Islet of Langerhans (tissue), 1 donor: Measurements from ENCODE around the gene RPL36.

Experiments
- FAIRE-seq: peaks from one replicate; lab custom pipeline; 2011; peaks lifted over from hg19 to GRCh38; lab: Jason Lieb, UNC

The RPL36 gene

DNA sequence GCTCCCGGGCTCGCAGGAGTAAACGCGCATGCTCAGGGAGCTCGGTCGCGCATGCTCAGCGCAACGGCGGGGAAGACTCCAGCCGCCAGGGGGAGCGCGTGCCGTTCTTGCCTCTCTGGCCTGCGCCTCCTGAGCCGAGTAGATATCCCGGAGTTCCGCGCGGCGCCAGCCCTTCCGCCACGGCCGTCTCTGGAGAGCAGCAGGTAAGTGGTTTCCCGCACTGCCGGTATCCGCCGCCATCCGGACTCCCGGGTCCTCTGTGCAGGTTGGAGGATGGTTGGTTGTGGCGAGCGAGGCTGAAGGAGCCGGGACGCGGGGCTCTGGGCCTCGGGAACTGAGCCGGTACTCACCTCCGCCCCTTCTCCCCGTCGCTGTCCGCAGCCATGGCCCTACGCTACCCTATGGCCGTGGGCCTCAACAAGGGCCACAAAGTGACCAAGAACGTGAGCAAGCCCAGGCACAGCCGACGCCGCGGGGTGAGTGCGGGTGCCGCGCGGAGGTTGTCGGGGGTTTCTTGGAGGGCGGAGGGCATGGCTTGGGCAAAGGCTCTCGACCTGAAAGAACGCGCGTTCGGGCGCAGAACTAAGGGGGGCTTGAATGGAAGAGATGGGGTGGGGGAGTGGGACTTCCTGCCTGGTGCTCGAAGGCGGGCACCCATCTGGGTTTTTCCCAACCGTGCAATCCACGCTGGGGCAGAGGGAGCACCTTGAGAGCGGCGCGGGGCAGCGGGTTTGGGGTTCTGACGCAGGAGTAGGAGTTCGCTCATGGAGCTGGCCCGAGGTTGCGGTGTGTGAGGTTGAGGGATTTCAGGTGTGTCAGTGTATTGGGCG, at the start of gene RPL36:
RPL36 (plus strand) TSS at position 171 of the 830 bp plus-strand sequence; CDS start at position 384, 213 bp downstream.
- FAIRE-seq: peak; percentile 41

DNA sequence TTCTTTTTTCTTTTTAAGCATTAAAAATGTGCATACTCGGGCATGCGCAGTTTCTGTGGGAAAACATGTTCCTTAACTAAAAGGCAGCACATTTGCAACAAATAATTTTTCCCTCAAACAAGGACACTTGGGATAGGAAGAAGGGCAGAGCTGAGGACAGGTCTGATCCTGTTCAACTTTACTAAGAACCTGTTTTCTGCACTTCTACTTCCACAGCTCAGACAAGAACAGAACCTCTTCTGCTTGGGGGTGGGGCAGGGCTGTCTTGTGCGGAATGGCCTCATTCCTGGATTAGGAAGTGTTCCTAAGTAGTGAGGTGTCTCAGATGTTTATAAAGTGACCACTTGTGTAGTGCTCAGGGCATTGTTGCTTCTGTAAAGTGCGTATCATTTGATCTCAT, 48.9 kb upstream of the RPL36 start:
- no peak for FAIRE-seq

DNA sequence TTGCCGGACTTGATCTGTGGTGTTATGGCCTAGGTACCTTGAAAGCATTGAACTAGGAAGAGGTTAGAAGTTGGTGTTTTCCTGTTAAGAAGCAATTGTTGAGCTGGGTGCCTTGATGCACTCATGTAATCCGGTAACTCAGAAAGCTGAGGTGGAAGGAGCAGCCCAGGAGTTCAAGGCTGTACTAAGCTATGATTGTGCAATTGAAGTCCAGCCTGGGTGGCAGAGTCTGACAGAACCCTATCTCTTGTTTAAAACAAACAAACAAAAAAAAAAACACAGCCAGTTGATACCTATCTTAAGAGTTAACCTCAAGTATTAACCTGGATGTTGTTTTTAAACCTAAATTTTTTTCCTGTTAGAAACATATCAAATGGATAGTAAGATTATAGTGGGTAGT, 47.9 kb upstream of the RPL36 start:
- no peak for FAIRE-seq

DNA sequence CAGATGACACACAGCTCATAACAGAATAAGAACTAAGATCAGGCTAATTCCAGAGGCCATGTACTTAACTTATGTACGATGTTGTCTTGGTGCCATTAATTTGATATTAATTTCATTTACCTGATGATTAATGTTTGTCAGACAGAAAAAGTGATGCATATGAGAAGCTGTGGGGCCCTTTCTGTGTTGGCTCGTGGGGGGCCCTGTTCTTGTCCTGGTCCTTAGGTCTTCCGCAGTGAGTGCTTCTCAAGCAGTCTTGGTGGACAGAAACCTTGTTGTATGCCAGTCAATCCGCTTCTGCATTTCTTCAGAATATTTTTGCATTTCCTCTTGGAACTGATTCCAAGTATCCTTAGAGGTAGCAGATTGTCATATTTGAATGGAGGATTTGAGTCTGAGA, 47.0 kb upstream of the RPL36 start:
- no peak for FAIRE-seq

DNA sequence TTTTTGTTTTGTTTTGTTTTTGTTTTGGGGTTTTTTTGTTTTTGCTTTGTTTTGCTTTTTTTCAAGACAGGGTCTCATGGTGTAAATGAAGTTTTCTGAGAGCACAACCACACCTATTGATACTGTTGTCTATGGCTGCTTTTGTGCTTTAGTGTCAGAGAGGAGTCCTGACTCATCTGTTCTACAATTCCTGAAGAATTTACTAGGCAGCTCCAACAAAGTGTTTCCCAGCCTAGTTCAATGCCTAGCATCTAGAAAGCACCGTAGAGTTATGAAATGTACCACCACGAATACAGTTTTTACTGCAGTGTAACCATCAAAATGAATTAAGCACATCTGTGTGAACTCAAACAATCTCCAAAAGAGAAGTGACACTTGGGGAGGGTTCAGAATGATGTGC, 46.1 kb upstream of the RPL36 start:
- no peak for FAIRE-seq

DNA sequence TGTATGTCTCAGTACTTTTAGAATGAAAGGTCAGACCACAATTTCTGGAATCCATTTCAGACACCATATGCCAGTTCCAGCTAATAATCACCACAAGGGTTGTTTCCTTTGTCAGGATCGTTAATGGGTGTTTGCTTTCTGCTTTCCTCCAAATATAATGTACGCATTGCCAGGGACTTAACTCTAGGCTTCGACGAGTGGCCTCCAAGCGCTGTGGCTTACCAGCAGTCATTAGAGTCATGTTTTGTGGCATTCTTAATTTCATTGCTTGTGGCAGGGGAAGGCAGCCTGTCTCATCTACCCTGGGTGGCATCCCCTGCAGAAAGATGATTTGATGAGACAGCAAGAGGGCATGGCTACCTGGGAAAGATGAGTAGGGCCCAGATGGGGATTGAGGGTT, 44.7 kb upstream of the RPL36 start:
- FAIRE-seq: peak; percentile 95

DNA sequence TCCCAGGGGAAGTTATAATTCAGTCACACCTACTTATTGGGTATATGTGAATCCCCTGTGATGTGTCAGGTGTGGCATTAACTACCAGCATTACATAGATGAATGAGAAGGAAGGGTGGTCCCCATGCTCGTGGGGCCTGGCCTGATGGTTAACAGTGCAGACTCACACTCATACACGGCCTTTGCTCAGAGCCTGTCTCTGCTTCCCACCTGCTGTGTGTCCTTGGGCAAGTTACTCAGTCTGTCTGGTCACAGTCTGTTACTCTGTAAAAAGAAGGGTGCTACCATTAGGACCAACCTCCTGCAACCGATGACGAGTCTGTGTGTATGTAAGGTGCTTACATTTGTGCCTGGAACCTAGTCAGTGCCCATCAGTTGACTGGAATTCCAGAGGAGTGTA, 43.4 kb upstream of the RPL36 start:
- no peak for FAIRE-seq

DNA sequence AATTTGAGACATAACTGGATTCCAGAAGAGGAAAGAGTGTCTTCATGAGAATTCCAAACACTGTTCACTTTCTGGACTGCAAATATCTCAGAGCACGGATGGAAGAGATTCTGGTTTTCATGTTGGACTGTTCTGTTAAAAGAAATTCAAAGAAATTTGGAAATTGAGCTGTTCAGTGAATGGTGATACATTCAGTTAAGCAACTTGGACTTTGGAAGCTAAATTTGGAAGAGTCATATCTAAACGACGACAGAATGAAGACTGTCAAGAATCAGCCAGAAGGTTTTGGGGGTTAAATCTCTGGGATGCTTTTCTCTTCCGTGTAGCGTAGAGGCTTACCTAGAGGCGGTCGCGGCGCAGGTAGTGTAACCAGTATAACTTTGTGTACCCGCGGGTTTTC, 41.6 kb upstream of the RPL36 start:
- FAIRE-seq: no peak

DNA sequence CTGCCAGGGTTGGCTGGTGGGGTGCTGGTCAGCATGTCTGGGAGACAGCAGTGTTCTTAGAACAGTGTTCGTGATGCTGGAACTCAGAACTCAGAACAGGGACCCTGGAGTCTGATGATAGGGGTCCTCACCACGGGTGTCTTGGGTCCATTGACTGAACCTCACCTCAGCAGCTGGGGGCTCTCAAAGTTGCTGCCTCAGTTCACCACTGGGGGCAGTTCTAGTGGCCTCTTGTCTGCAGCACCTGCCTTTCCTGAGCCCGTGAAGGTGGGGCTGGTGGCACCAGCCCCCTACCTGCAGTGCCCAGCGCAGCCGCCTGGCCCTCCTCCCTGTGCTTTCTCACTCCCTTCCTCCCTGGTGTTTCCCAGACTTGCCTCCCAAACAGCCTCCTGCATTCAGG, 38.7 kb upstream of the RPL36 start:
- FAIRE-seq: no peak

DNA sequence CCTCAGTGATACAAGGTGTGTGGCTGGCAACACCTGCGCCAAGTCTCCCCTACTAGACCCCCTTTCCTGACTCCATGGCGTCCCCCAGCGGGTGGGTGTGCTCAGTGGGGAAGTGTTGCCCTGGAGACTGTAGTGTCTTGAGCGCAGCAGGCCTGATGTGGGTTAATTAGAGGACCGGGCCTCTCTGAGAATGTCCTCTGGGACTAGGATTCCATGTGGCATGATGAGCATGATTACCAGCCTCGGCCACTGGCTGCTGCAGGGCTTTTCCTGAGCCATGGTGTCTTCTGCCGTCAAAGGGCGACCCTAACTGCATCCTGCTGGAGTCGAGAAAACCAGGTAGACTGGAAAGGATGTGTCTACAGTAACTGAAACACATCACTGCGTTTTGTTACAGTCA, 37.8 kb upstream of the RPL36 start:
- no peak for FAIRE-seq

DNA sequence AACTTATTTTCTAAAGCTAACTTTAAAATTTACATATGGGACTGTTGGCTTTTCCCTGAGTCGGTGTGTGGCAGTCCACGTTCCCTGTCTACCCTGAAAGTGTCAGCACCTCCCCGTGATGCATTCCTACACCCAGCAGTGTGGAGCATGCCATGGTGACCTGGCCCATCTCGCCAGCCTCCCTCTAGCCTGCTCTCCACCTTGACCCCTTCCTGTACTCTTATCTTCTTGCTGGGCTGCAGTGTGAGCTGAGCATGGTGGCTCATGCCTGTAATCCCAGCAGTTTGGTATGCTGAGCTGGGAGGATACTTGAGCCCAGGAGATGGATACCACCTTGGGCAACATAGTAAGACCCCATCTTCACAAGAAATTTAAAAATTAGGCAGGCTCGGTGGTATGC, 35.2 kb upstream of the RPL36 start:
- no peak for FAIRE-seq

DNA sequence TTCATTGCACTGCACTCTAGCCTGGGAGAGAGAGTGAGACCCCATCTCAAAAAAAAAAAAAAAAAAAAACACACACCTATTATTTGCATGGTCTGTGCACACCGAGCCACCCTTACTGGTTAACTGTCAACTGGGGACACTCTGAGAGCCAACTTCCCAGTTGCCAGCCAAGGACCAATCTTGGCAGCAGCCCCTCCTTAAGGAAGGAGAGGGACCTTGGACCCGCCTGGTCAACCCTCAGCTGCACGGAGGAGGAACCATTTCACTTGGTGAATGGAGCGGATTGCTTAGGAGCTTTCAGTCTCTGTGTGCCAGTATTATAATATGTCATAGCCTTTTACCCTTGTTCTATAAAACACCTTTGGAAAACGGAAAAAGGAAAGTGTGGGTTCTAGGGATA, 34.7 kb upstream of the RPL36 start:
- no peak for FAIRE-seq

DNA sequence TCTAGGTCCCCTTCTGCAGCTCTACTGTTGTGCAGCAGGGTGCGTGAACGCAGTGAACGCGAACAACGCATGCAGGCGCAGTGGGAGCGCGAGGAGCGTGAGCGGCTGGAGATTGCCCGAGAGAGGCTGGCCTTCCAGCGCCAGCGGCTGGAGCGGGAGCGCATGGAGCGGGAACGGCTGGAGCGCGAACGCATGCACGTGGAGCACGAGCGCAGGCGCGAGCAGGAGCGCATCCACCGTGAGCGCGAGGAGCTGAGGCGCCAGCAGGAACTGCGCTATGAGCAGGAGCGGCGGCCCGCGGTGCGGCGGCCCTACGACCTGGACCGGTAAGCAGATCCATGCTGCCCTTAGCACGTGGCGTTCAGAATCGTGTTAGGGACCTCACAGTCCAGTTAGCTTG, 28.6 kb upstream of the RPL36 start:
- FAIRE-seq: no peak

DNA sequence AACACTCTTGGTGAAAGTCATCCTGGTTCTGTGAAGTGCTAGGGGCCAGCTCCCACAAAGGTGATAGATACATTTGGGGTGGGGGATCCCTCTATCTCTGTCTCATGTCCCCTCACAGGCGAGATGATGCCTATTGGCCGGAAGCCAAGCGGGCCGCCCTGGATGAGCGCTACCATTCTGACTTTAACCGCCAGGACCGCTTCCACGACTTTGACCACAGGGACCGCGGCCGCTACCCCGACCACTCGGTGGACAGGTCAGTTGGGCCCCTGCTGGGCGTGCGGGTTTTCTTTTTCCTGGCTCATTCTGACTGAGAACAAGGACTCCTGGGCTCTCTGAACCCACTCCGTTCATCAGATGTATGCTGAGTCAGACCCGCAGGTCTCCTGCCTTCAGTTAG, 26.2 kb upstream of the RPL36 start:
- FAIRE-seq: no peak

DNA sequence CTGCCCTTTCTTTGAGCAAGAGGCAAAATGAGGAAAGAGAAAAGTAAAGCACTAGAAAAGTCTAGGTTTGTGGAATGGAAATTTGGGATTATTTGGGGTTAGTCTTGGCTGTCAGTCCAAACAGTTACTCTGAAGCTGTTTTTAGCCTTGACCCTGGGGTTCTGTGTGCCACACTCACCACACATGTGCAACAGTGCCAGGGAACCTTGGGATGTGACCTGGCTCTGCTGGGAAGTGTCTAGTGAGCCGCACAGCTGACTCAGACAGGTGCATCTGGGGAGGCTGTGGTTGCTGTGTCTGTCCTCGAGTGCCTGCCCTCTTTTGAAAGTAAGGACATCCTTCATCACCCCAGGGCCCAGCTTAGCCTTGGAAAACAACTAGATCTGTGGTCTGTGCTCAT, 25.6 kb upstream of the RPL36 start:
- no peak for FAIRE-seq

DNA sequence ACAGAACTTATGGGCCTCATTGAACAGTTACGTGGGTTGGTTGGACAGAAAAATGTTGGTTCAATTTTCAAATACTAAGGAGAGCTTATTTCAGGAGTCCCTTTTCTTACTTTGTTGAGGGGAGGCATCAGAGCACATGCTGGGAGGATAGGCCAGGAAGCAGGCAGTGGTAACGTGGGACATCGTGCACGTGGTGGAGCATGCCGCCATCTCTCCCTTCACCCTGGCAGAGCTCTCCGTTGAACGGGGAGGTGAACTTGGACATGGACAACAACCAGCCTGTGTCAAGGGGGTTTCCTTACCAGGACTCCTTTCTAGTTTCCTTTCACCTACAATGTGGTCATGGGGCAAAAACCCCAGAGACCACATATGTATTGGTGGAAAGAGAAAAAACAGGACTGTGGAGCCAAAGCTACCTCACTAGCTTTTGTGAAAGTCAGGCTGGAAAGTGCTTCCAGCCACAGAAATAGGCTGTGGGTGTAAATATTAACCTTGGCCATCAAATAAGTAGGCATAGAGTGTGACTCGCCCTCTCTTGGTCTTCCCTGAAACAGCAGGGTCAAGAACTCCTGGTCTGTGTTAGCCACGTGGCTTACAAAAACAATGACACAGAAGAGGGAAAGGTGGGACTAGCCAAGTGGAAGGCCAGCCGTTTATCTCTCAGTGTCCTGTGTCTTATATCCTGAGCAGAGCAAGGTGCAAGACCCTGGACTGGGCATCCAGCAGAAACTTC, 24.1 kb upstream of the RPL36 start:
- FAIRE-seq: peak; percentile 60

DNA sequence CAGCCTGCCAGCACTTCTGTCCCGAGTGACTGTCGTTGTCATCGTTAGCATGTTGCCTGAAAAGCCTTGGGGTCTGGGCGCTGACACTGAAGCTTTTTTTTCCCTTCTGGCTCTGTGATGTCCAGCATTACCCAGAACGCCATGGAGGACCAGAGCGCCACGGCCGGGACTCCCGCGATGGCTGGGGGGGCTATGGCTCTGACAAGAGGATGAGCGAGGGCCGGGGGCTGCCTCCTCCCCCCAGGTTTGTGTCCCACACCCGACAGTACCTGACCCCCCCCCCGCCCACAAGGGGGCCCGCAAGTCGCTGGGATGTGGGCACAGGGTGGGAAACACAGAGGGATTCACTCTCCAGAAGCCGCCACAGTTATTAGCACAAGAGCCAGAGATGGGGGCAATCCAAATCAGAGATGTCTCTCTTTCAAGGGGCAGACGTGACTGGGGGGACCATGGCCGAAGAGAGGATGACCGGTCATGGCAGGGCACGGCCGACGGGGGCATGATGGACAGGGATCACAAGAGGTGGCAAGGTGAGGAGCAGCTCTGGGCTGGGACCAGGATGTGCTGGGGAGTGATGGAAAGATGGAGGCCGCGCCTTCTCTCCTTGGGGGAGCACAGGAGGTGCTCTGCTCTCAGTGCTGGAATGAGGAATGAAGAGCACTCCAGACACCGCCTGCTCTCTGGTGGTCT, 23.0 kb upstream of the RPL36 start:
- FAIRE-seq: no peak

DNA sequence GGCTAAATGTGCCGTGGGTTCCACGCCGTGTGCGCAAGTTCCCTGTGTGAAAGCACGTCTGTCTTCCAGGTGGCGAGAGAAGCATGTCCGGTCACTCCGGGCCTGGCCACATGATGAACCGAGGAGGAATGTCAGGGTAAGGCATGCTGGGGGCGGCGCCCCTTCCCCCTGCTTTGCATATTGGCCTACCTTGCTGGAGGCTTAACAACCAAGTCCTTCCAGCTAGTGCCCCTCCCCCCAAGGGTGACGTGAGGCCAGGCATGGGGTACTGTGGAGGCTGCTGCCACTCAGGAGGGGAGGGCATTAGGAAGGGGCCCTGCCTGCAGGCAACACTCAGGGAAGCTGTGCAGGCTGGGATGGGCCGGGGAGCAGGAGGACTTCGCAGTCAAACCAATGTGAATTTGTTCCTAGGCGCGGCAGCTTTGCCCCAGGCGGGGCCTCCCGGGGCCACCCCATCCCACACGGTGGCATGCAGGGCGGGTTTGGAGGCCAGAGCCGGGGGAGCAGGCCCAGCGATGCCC, 22.3 kb upstream of the RPL36 start:
- FAIRE-seq: no peak

DNA sequence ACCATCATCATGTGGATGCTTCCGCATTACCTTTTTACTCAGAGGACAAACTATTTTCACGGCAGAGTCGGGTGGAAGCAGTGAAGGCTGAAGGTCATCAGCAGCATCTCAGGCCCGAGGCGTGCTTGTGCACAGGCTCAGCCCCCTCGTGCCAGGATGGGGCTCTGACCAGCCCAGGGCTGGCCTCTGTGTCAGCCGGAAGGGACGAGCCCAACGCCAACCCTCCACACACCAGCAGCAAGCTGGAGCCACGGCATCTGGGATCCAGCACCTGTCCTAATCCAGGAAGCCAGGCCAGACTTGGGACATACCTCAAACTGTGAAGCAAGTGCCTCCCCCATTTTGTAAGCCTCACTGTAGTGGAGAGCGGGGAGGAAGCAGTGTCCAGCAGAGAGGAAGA, 20.9 kb upstream of the RPL36 start:
- no peak for FAIRE-seq

DNA sequence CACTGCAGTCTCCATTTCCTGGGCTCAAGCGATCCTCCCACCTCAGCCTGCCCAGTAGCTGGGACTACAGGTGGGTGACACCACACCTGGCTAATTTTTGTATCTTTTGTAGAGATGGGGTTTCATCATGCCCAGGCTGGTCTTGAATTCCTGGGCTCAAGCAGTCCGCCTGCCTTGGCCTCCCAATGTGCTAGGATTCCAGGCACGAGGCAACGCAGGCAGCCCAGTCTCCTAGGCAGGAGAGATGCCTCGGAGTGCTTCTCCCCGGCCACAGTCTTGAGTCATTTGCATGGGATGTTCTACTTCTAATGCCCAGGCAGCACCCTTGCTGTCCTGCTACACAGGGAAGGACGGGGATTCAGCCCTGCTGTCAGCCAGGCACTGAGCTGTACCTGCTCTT, 18.5 kb upstream of the RPL36 start:
- FAIRE-seq: no peak

DNA sequence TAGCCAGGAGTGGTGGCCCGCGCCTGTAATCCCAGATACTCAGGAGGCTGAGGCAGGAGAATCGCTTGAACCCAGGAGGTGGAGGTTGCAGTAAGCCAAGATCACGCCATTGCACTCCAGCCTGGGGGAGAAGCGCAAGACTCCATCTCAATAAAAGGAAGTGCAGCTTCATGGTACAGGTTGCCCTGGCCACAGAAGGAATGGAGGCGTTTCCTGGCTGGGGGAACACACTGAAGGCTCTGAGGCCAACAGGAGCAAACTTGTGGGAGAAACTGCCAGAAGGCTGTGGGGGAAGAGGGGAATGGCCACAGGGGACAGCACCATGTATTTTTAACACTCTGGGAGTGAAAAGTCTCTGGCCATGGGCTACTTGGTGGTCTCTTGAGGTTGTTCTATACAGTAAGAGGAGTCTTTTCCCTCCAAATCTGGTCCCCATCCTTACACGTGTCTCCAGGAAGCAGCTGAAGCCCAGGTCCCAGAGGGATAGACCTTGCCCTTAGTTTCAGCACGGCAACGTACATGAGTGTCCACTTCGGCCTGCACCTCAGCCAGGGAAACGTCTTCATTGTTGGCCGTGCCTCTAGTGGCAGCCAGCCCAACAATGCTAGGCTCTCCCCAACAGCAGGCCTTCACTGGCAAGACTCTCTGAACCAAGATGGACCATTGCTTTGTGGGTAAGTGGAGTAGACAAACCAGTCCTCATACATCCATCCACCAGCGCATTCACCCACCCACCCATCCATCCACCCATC, 17.2 kb upstream of the RPL36 start:
- no peak for FAIRE-seq

DNA sequence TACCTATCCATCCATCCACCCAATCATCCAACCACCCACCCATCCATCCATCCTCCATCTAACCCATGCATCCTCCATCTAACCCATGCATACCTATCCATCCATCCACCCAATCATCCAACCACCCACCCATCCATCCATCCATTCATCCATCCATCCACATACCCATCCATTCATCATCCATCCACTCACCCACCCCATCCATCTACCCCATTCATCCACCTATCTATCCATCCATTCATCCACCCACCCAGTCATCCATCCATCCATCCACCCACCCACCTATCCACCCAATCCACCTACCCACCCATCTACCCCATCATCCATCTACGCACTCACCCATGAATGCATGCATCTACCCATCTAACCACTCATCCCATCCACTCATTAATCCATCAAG, 16.3 kb upstream of the RPL36 start:
- FAIRE-seq: no peak
